Gastrocnemius medialis (tissue), 4 donors: Measurements from ENCODE around the gene SCAMP3.

ENCODE experiments used
- POLR2A ChIP-seq, 2 donors: fragments of 450-650 bp; IDR thresholded peaks; one replicate each; pipeline ENCODE4 v1.6.1; 2017; ENCODE audit warnings: antibody characterized with exemption in 2 of 2, mild to moderate bottlenecking in 2 of 2, moderate library complexity in 2 of 2
- TF ChIP-seq, protein P1 (sequence below), 5 experiments: fragments of 450-650 bp in 3 of 5; fragments of 200-600 bp in 2 of 5; sonication (generic) in 2 of 5; IDR thresholded peaks in 4 of 5; conservative IDR thresholded peaks in 1 of 5; 1 replicate in 4 of 5; 2 replicates in 1 of 5; pipeline ENCODE4 v1.5.1; 2016 to 2019; ENCODE audit warnings: antibody characterized with exemption in 5 of 5, mild to moderate bottlenecking in 3 of 5, moderate library complexity in 3 of 5

GRCh38 chr1:155256058-155256852 lies 5.9 kb downstream of the SCAMP3 start:
- TF ChIP-seq, protein P1, sequence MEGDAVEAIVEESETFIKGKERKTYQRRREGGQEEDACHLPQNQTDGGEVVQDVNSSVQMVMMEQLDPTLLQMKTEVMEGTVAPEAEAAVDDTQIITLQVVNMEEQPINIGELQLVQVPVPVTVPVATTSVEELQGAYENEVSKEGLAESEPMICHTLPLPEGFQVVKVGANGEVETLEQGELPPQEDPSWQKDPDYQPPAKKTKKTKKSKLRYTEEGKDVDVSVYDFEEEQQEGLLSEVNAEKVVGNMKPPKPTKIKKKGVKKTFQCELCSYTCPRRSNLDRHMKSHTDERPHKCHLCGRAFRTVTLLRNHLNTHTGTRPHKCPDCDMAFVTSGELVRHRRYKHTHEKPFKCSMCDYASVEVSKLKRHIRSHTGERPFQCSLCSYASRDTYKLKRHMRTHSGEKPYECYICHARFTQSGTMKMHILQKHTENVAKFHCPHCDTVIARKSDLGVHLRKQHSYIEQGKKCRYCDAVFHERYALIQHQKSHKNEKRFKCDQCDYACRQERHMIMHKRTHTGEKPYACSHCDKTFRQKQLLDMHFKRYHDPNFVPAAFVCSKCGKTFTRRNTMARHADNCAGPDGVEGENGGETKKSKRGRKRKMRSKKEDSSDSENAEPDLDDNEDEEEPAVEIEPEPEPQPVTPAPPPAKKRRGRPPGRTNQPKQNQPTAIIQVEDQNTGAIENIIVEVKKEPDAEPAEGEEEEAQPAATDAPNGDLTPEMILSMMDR (IDR thresholded peaks at IDR 0.05 in 4 of 5, conservative IDR thresholded peaks at IDR 0.05 in 1 of 5), result no peak
- no peak for TF ChIP-seq POLR2A (IDR thresholded peaks at IDR 0.05)
